Measurements from ENCODE around the gene TSC22D3.
"Not testable (repeated sequence)": the region's sequence is repeated elsewhere in the genome, so short reads cannot be mapped to it uniquely, and the experiment has no call there.

Gene TSC22D3

GRCh38 chrX:107700317-107700774 is 75.2 kb downstream of the TSC22D3 start:
- H3K4me3 ChIP-seq (replicated peaks in 1 of 2; ENCODE audit: low read depth in 2 of 2, low read length in 2 of 2) = no peak overlapping the region
- peak; percentile 82 to 84 for DNase-seq (ENCODE audit: low read depth in 2 of 2)
- no peak for TF ChIP-seq CTCF (IDR thresholded peaks at IDR 0.05; ENCODE audit: low read depth, low read length)

DNA sequence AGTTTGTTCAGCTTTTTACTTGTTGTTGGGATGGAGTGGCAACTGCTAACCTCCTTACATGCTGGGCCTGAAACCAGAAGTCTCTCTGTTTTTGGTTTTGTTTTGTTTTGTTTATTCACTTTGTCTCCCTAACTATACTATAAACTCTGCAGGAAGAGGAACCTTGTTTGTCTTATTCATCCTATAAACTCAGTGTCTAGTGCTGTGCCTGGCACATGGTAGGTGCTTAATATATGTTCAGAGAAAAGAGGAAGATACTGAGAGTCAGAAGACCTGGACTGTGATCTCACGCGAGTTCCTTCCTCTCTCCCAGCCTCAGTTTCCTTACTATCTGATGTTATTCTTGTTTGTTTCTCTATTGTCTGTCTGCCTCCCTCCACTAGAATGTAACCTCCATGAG is 76.0 kb downstream of the TSC22D3 start:
- H3K4me3 ChIP-seq (replicated peaks in 1 of 2; ENCODE audit: low read depth in 2 of 2, low read length in 2 of 2) = no peak overlapping the region
- DNase-seq (ENCODE audit: low read depth in 2 of 2) = no peak
- no peak for TF ChIP-seq CTCF (IDR thresholded peaks at IDR 0.05; ENCODE audit: low read depth, low read length)

DNA sequence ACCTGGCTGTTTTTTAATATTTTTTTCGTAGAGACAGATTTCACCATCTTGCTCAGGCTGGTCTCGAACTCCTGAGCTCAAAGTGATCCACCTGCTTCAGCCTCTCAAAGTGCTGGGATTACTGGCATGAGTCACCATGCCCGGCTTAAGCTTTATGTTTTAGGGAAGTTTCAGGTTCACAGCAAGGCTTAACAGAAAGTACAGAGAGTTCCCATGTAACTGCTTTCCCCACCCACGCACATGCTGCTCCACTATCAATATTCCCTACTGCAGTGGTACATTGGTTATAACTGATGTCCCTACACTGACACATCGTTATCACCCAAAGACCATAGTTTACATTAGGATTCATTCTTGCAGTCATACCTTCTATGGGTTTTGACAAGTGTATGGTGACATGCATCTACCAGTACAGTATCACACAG is 84.6 kb downstream of the TSC22D3 start:
- DNase-seq (ENCODE audit: low read depth in 2 of 2) = no peak
- no peak overlapping the region for H3K4me3 ChIP-seq (replicated peaks in 1 of 2; ENCODE audit: low read depth in 2 of 2, low read length in 2 of 2)
- no peak for TF ChIP-seq CTCF (IDR thresholded peaks at IDR 0.05; ENCODE audit: low read depth, low read length)

DNA sequence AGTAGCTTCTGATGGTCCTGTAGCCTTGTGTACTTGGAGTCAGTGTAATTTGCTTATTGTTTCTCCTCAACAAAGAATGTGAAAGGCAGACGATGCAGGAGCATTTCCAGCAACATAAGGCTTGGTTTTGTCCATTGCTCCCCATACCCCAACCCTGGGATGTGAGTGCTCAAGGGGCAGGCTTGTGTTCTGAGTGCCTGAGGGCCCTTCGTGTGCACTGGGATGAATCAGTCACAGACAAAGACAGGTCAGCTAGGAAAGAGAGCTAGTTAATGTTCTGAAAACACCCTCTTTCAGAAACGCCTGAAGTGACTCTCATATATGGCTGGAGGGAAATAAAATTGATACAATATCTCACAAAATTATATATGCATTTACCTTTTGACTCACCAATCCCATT is 88.1 kb downstream of the TSC22D3 start:
- DNase-seq (ENCODE audit: low read depth in 2 of 2) = no peak
- TF ChIP-seq CTCF (IDR thresholded peaks at IDR 0.05; ENCODE audit: low read depth, low read length) = no peak

DNA sequence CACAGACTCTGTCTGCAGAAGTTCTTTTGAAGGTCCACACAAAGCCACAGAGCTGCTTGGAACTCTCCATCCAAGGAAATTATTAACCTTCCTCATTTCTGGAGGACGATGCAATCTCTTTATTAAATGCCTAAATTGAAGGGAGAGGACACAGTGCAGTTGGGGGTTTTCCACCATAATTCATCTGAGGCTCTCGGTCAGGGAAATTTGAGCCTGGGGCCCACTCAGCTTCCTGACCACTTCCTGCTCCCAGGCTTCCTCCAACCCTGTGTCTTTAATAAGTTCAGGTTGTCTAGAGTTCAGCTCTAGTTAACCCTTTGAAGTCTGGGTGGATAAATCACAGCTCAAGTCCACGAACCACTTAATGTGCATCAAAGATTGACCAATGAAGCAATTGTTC is 88.8 kb downstream of the TSC22D3 start:
- no peak for TF ChIP-seq CTCF (IDR thresholded peaks at IDR 0.05; ENCODE audit: low read depth, low read length)
- no peak overlapping the region for H3K4me3 ChIP-seq (replicated peaks in 1 of 2; ENCODE audit: low read depth in 2 of 2, low read length in 2 of 2)
- no peak for DNase-seq (ENCODE audit: low read depth in 2 of 2)

More for the DNA sequence above, 88.1 kb downstream of the TSC22D3 start:
- H3K4me3 ChIP-seq (replicated peaks in 1 of 2; ENCODE audit: low read depth in 2 of 2, low read length in 2 of 2) = no peak overlapping the region

DNA sequence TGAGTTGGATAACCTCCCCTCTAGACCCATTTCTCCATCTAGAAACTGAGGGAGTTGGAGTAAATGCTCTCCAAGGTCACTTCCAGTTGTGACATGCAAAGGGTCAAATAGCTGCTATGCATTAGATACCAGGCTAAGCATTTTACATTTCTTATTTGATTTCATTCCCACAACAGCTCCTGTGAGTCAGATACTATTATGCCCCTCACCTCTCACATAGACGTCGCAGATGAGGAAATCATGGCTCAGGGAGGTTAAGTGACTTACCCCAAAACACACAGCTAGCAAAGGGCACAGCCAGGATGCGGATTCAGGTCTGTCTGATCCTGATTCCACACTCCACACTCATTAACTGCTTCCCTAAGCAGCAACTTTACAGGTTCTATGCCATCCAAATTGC is 89.6 kb downstream of the TSC22D3 start:
- no peak overlapping the region for H3K4me3 ChIP-seq (replicated peaks in 1 of 2; ENCODE audit: low read depth in 2 of 2, low read length in 2 of 2)
- TF ChIP-seq CTCF (IDR thresholded peaks at IDR 0.05; ENCODE audit: low read depth, low read length) = no peak
- no peak for DNase-seq (ENCODE audit: low read depth in 2 of 2)

GRCh38 chrX:107685586-107685985 is 90.0 kb downstream of the TSC22D3 start:
- not testable (repeated sequence) for H3K4me3 ChIP-seq (replicated peaks in 1 of 2; ENCODE audit: low read depth in 2 of 2, low read length in 2 of 2); DNase-seq (ENCODE audit: low read depth in 2 of 2)
